HepG2 (cell line): ENCODE measurements around the gene LTA4H. TPM values are rescaled to one million over a fixed set of nuclear protein-coding genes. Genes with fewer than 3 reads are reported as not detected.

Source experiments
- CEBPB ChIP-seq: IDR thresholded peaks from 2 replicates; pipeline ENCODE4 v1.6.1; 2011; ENCODE audit warnings: low read depth, low read length, improper control_type of control experiment, borderline replicate concordance
- GATAD2A ChIP-seq: IDR thresholded peaks from 2 replicates; pipeline ENCODE4 v1.6.1; 2016
- HBP1 ChIP-seq: IDR thresholded peaks from 2 replicates; pipeline ENCODE4 v1.6.1; 2016; ENCODE audit warnings: low read depth, control low read depth
- LRRFIP1 ChIP-seq: sonication (generic); formaldehyde crosslinking; conservative IDR thresholded peaks from 2 replicates; pipeline ENCODE4 v1.4.0; 2020; ENCODE audit warnings: missing genetic modification reagents
- NBN ChIP-seq: fragments of 450-650 bp; conservative IDR thresholded peaks from 2 replicates; pipeline ENCODE4 v1.6.1; 2017
- POLR2A ChIP-seq, 2 experiments: IDR thresholded peaks; 2 replicates each; pipeline ENCODE4 v1.6.1; 2011; ENCODE audit warnings: low read depth in 2 of 2, low read length in 2 of 2, mild to moderate bottlenecking in 1 of 2, moderate library complexity in 1 of 2; ENCODE audit not compliant: insufficient read depth in 1 of 2
- RELA ChIP-seq: sonication (generic); formaldehyde crosslinking; IDR thresholded peaks from 2 replicates; pipeline ENCODE4 v1.4.0; 2020; ENCODE audit warnings: missing genetic modification reagents
- SMAD1 ChIP-seq: sonication (generic); formaldehyde crosslinking; IDR thresholded peaks from 2 replicates; pipeline ENCODE4 v1.4.0; 2020; ENCODE audit warnings: missing genetic modification reagents, low read depth, mild to moderate bottlenecking, borderline replicate concordance
- SUZ12 ChIP-seq: fragments of 150-350 bp; IDR thresholded peaks from 2 replicates; pipeline ENCODE4 v1.6.1; 2014; ENCODE audit warnings: low read depth, low read length
- ZBTB46 ChIP-seq: sonication (generic); formaldehyde crosslinking; IDR thresholded peaks from 2 replicates; pipeline ENCODE4 v1.4.0; 2020; ENCODE audit warnings: mild to moderate bottlenecking, missing genetic modification reagents, borderline replicate concordance
- ZGPAT ChIP-seq: IDR thresholded peaks from 2 replicates; pipeline ENCODE4 v1.6.1; 2016; ENCODE audit warnings: mild to moderate bottlenecking
- ZNF256 ChIP-seq: sonication (generic); formaldehyde crosslinking; conservative IDR thresholded peaks from 2 replicates; pipeline ENCODE4 v1.4.0; 2020; ENCODE audit warnings: missing genetic modification reagents
- ZNF569 ChIP-seq: sonication (generic); formaldehyde crosslinking; IDR thresholded peaks from 2 replicates; pipeline ENCODE4 v1.5.0; 2020; ENCODE audit warnings: mild to moderate bottlenecking, missing genetic modification reagents, moderate library complexity, borderline replicate concordance
- ZNF672 ChIP-seq: sonication (generic); formaldehyde crosslinking; IDR thresholded peaks from 2 replicates; pipeline ENCODE4 v1.8.1; 2022; ENCODE audit warnings: missing genetic modification reagents
- ZNF710 ChIP-seq: sonication (generic); formaldehyde crosslinking; IDR thresholded peaks from 2 replicates; pipeline ENCODE4 v1.5.0; 2020; ENCODE audit warnings: mild to moderate bottlenecking, missing genetic modification reagents, borderline replicate concordance
- ZNF75D ChIP-seq: sonication (generic); formaldehyde crosslinking; IDR thresholded peaks from 2 replicates; pipeline ENCODE4 v1.8.1; 2023; ENCODE audit warnings: missing genetic modification reagents, mild to moderate bottlenecking, borderline replicate concordance
- ZNF770 ChIP-seq: sonication (generic); formaldehyde crosslinking; IDR thresholded peaks from 2 replicates; pipeline ENCODE4 v1.5.0; 2020; ENCODE audit warnings: mild to moderate bottlenecking, missing genetic modification reagents
- polyA plus RNA-seq, 8 experiments: library from polyadenylated mRNA; depleted of rRNA in 3 of 8; stranded (reverse) in 7 of 8; unstranded in 1 of 8; fragments of >200 nt; fragmentation: Illumina TruSeq in 4 of 8; extraction: Trizol in 4 of 8; gene quantifications; 2 replicates each; pipeline versions ENCODE4 v1.2.1 to v1.2.3, GENCODE V29; 2011 to 2016; ENCODE audit warnings: low read depth in 4 of 8, missing spikeins in 1 of 8, mixed read lengths in 1 of 8; ENCODE audit not compliant: insufficient read depth in 1 of 8
- total RNA-seq, 5 experiments: library from RNA; depleted of rRNA; stranded (reverse); fragments of >200 nt; fragmentation: Illumina TruSeq; extraction: Trizol; gene quantifications; 2 replicates each; pipeline ENCODE4 v1.2.3, GENCODE V29; 2016; ENCODE audit warnings: low read depth in 1 of 5

Gene LTA4H
- total and polyA plus RNA-seq, 2 of the 13 experiments (the other 11 are each of a cell fraction or from before 2014, with no cell fraction given), result 87.5 to 90.4 TPM

- TF ChIP-seq ZBTB46 (CRISPR knock-in tag) (no peak), ZNF672 (CRISPR knock-in tag) (no peak), LRRFIP1 (CRISPR knock-in tag) (no peak), CEBPB (no peak), GATAD2A (CRISPR knock-in tag) (peak; percentile 15), ZNF256 (peak; percentile 57; the same call in 1 of the 2 replicates), SUZ12 (peak; percentile 89), ZNF710 (peak; percentile 92; the same call in 1 of the 2 replicates), POLR2A (IDR thresholded peaks at IDR 0.05; ENCODE audit: insufficient read depth in 1 of 2, low read depth in 2 of 2, low read length in 2 of 2) (peak; percentile 88 to 99), RELA (CRISPR knock-in tag) (no peak), ZNF569 (CRISPR knock-in tag) (no peak), ZNF75D (CRISPR knock-in tag) (no peak), NBN (0 out of 2 replicates have a peak, but pooled peaks have one; percentile 59), ZGPAT (CRISPR knock-in tag) (peak; percentile 86), ZNF770 (CRISPR knock-in tag) (no peak), SMAD1 (no peak), HBP1 (CRISPR knock-in tag) (0 out of 2 replicates have a peak, but pooled peaks have one; percentile 17)
Measured at GRCh38 chr12:96035283-96036236, at the start of gene LTA4H (continued).
